ENCODE results near the gene FOXS1.

DNA sequence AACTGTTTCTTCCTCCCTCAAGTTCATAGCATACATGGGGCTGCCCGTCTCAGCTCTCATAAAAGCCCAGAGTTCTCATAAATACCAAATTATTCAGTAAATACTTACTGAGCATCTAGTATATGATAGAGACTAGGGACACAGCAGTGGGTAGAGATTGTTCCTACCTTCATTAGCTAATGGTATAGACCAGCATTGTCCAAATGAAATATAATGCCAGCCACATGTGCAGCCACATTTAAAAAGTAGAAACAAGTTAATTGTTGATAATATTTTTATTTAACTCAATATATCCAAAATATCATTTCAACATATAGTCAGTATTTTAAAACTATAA lies 26.2 kb upstream of the FOXS1 start:
- TF ChIP-seq CTCF (conservative IDR thresholded peaks at IDR 0.05; ENCODE audit: low read length) (no peak), EZH2phosphoT487 (IDR thresholded peaks at IDR 0.05; ENCODE audit: borderline replicate concordance, low read depth, low read length) (no peak)
